Stomach (tissue), 9 donors: ENCODE data around the gene CYP27C1. TPM values are rescaled to one million over a fixed set of nuclear protein-coding genes. Genes with fewer than 3 reads are reported as not detected.

Source experiments
- DNase-seq, 2 donors: peaks; one replicate each; pipeline versions ENCODE4 v3.0.0 to v3.0.0-alpha.2; 2013 to 2019
- H3K27ac ChIP-seq, 5 donors: fragments of 200-600 bp in 4 of 5; sonication (generic) in 4 of 5; one replicate each; pipeline ENCODE4 v1.5.1; 2013 to 2019; ENCODE audit warnings: mild to moderate bottlenecking in 1 of 5, moderate library complexity in 1 of 5
- H3K27me3 ChIP-seq, 3 donors: fragments of 200-600 bp; sonication (generic); one replicate each; pipeline ENCODE4 v1.5.1; 2017 to 2019; ENCODE audit warnings: mixed run types in 1 of 3
- H3K36me3 ChIP-seq, 4 donors: fragments of 200-600 bp; sonication (generic); 1 replicate in 3 of 4; 2 replicates in 1 of 4; pipeline ENCODE4 v1.5.1; 2016 to 2019
- H3K4me1 ChIP-seq, 4 donors: fragments of 200-600 bp; sonication (generic); one replicate each; pipeline ENCODE4 v1.5.1; 2016 to 2019
- H3K4me3 ChIP-seq, 4 donors: fragments of 200-600 bp; sonication (generic) in 3 of 4; one replicate each; pipeline ENCODE4 v1.5.1; 2016 to 2019; ENCODE audit warnings: mild to moderate bottlenecking in 1 of 4
- H3K9me3 ChIP-seq, 4 donors: fragments of 200-600 bp; sonication (generic); one replicate each; pipeline ENCODE4 v1.5.1; 2016 to 2019
- CTCF ChIP-seq, 7 experiments: fragments of 450-650 bp in 4 of 7; fragments of 200-600 bp in 3 of 7; sonication (generic) in 3 of 7; IDR thresholded peaks; one replicate each; pipeline ENCODE4 v1.5.1; 2016 to 2019; ENCODE audit warnings: antibody characterized with exemption in 7 of 7, control low read depth in 2 of 7, mild to moderate bottlenecking in 1 of 7
- EP300 ChIP-seq: sonication (generic); formaldehyde crosslinking; IDR thresholded peaks from one replicate; pipeline ENCODE4 v1.6.1; 2017; ENCODE audit warnings: antibody characterized with exemption
- POLR2A ChIP-seq, 4 donors: fragments of 450-650 bp; IDR thresholded peaks; one replicate each; pipeline ENCODE4 v1.6.1; 2016; ENCODE audit warnings: antibody characterized with exemption in 4 of 4, control low read depth in 2 of 4, mild to moderate bottlenecking in 1 of 4, moderate library complexity in 1 of 4
- POLR2AphosphoS5 ChIP-seq, 3 donors: sonication (generic); formaldehyde crosslinking; IDR thresholded peaks; one replicate each; pipeline ENCODE4 v1.6.1; 2016; ENCODE audit warnings: antibody characterized with exemption in 3 of 3
- WGBS, 5 donors: extraction: QIAGEN DNeasy Blood & Tissue Kit in 3 of 5; methylation state at CpG; one replicate each; pipeline versions ENCODE4 v1.1.5 to v1.1.7; 2013 to 2018; 5-methylcytosine and 5-hydroxymethylcytosine counted together
- intact Hi-C: fragments of 100-400 bp; cut with DNase I; formaldehyde crosslinking; loops from one replicate; pipeline ENCODE4 v1.15.1; 2023; ENCODE audit warnings: low total_unique reads
- polyA plus RNA-seq, 3 donors: library from polyadenylated mRNA; stranded (reverse); fragments of 200-250 nt; gene quantifications; one replicate each; pipeline ENCODE4 v1.2.3, GENCODE V29; 2013
- total RNA-seq, 5 donors: library from RNA; depleted of rRNA; stranded (reverse); fragments of >200 nt; gene quantifications; one replicate each; pipeline versions ENCODE4 v1.1.0 to v1.2.3, GENCODE V29; 2014 to 2016
- donor health status: healthy with polysubstance abuse.
- donor health status: Bipolar disorder and iron deficiency.
- donor health status: healthy.

Gene CYP27C1
- total and polyA plus RNA-seq, 8 donors, result 0.25 to 3.5 (median 0.40) TPM; not detected in 4

DNA sequence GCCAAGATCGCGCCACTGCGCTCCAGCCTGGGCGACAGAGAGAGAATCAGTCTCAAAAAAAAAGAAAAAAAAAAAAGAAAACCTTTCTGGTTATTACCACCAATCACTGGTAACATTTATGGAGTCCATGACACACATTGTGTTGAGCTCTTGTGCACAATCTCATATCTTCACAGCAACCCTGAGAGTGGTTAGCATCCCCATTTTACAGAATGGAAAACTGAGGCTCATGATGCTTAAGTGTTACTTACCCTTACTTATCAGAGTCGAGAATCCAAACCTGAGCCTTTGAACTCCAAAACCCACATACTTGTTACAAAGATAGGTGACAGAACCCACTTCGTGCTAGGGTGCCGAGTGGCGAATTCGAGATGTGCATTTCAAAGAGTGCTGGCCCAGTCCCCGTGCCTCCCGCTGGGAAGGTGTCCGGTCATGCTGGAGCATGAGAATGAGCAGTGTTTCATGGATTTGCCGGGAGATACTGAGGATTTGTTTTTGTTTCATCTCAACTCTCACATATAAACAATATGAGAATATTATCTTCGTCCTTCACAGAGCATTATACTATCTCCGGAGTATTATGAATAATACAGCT lies 50.9 kb downstream of the CYP27C1 start:
- Histone ChIP-seq H3K27ac (no peak overlapping the region), H3K4me1 (peaks cover 0 to 4% (median 0%) of the 10 kb centered on the region in 4 donors), H3K36me3 (no peaks in the 10 kb centered on the region), H3K27me3 (no peaks in the 10 kb centered on the region), H3K9me3 (no peaks in the 10 kb centered on the region), H3K4me3 (no peak overlapping the region)
- intact Hi-C loops, result no loop called here
- WGBS, 5 donors, result 86 to 89% (median 87%) methylated on average over 15 of the region's 15 CpGs
- TF ChIP-seq CTCF (IDR thresholded peaks at IDR 0.05) (no peak), POLR2AphosphoS5 (IDR thresholded peaks at IDR 0.05) (no peak), EP300 (no peak), POLR2A (IDR thresholded peaks at IDR 0.05) (no peak)
- no peak for DNase-seq

DNA sequence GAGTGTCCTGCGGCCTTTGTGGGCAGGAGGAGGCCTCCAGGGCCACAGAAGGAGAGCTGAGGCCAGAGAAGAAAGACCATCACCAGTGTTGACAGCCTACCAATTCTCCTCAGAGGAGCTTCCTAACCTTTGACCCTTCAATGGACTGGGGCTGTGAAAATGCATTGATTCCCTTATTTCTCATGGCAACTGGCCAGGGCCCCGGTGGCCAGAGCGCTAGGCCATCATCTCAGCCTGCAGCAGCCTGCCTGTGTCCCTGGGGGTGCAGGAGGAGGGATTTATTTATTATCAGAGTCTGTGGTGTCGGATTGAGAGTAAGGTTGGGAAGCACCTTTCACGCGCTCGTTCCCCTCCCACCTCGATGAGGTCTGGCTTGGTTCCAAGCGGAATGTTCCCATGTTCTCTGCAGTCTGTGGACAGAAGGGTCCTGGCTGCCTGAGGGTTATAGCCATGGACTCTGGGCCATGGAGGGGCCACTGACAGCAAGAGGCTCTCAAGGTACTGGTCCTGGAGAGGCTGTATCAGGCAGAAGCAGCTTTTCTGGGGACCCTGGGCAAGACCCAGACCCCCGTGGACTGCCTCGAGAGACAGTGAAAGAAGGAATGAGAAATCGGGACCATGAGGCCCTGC lies 53.8 kb downstream of the CYP27C1 start:
- intact Hi-C loops, result no loop called here

DNA sequence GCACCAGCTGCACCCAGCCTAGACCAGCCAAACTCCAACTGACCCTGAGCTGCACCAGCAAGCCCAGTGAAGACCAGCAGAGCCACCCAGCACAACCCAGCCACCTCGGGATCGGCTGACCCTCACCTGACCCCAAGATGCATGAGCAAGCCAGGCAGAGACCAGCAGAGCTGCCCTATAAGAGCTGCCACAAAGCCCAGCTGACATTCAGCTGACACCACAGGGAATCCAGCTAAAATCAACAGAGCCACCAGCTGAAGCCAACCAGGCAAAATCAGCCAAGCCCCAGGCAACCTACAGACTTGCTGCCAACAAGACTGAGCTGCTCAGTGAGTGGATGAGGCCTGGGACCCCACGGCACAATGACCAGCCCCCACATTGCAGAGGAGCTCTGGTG lies 54.6 kb downstream of the CYP27C1 start:
- TF ChIP-seq EP300, result no peak
- no peak for TF ChIP-seq CTCF (IDR thresholded peaks at IDR 0.05)
- TF ChIP-seq POLR2AphosphoS5 (IDR thresholded peaks at IDR 0.05), result no peak
- TF ChIP-seq POLR2A (IDR thresholded peaks at IDR 0.05), result no peak
- 62 to 83% (median 78%) methylated on average over 1 to 3 of the region's 3 CpGs for WGBS, 5 donors
- DNase-seq, result no peak
- H3K9me3 ChIP-seq, result no peaks in the 10 kb centered on the region
- H3K27ac ChIP-seq, result no peak overlapping the region
- no peaks in the 10 kb centered on the region for H3K4me1 ChIP-seq
- no peak overlapping the region for H3K4me3 ChIP-seq
- H3K36me3 ChIP-seq, result no peaks in the 10 kb centered on the region
- H3K27me3 ChIP-seq, result no peaks in the 10 kb centered on the region
- intact Hi-C loops, result no loop called here

More for the DNA sequence above, 53.8 kb downstream of the CYP27C1 start:
- DNase-seq, result no peak
- Histone ChIP-seq H3K9me3 (no peaks in the 10 kb centered on the region), H3K36me3 (no peaks in the 10 kb centered on the region), H3K27me3 (no peaks in the 10 kb centered on the region), H3K4me1 (no peaks in the 10 kb centered on the region), H3K4me3 (no peak overlapping the region), H3K27ac (no peak overlapping the region)
- TF ChIP-seq POLR2A (IDR thresholded peaks at IDR 0.05), result no peak
- TF ChIP-seq EP300, result no peak
- no peak for TF ChIP-seq CTCF (IDR thresholded peaks at IDR 0.05)
- TF ChIP-seq POLR2AphosphoS5 (IDR thresholded peaks at IDR 0.05), result no peak
- WGBS, 5 donors, result 68 to 86% (median 70%) methylated on average over 7 to 12 of the region's 12 CpGs

- Histone ChIP-seq H3K27me3 (no peaks in the 10 kb centered on the region), H3K9me3 (no peaks in the 10 kb centered on the region), H3K27ac (no peak overlapping the region), H3K4me1 (no peaks in the 10 kb centered on the region), H3K36me3 (no peaks in the 10 kb centered on the region), H3K4me3 (no peak overlapping the region)
- DNase-seq, result no peak
- whole genome bisulfite sequencing, 5 donors, result 84 to 94% (median 93%) methylated on average over 9 to 11 of the region's 11 CpGs
- TF ChIP-seq POLR2AphosphoS5 (IDR thresholded peaks at IDR 0.05), result no peak
- TF ChIP-seq EP300, result no peak
- no peak for TF ChIP-seq POLR2A (IDR thresholded peaks at IDR 0.05)
- TF ChIP-seq CTCF (IDR thresholded peaks at IDR 0.05), result no peak
- intact Hi-C loops, result no loop called here
Observed at GRCh38 chr2:127164761-127165538, 55.1 kb downstream of the CYP27C1 start.
